HG02642 (cell line): ENCODE results near the gene SYCE3.

ENCODE experiments used
- ATAC-seq: cut with Tn5 transposase; IDR thresholded peaks from one replicate; pipeline ENCODE4 v1.9.1; 2021; ENCODE audit warnings: mild to moderate bottlenecking; ENCODE audit not compliant: unreplicated experiment, poor library complexity

The SYCE3 gene

DNA sequence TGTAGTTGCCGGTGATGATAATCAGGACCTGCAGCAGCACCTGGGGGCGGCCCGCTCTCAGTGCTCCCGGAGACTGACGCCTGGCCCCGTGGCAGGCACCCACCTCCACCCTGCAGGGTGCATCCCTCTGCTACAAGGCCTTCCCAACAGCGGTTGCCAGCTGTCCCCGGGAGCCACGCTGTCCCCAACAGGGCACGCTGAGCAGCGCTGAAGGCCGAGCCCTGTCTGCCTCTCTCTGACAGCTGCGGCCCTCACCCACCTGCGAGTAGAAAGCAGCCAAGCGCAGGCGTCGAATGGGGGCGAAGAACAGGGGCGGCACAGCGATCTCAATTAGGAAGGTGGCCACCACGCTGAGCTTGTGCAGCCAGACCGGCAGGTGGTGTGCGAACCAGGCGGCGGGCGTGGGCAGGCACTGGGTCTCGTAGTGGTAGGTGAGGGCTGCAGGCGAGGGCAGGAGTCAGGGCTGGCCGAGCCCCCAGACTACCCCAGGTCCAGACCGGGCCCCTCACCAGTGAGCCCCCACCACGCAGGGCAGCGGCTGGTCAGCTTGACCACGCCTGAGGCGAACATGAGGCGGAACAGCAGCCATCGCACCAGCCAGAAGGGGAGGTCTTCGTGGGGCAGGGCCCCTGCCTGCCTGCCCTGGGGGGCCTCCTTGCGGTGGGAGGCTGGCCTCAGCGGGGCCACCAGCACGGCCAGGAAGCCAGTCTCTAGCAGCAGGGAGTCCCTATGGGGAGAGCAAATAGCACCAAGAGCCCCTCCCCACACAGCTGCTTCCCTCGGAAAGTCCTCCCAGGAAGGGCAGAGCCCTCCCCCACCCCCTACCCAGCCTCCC lies 56.7 kb downstream of the SYCE3 start:
- ATAC-seq = no peak

DNA sequence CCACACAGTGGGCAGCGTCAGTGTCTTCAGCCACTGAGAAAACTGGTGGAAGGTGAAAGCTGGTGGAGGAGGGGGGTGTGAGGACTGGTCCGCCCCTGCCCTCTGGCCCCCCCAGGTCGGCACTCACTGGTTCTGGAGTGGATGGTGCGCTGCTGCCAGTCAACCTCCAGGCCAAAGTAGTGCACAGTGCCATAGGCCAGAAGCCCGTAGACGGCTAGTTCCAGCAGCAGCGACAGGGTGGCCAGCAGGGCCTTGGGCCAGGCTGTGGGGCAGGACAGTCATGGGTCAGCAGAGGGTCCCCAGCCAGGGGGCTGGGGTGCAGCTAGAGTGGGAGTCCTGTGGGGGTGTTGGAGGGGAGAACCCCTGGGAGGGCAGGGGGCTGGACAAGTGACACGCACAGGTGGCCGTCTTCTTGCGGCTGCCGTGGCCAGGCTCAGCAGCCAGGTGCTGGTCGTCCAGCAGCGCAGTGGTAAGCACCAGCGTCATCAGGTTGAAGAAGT lies 57.4 kb downstream of the SYCE3 start:
- ATAC-seq = no peak

GRCh38 chr22:50504369-50505211 lies 58.1 kb downstream of the SYCE3 start:
- ATAC-seq = no peak

DNA sequence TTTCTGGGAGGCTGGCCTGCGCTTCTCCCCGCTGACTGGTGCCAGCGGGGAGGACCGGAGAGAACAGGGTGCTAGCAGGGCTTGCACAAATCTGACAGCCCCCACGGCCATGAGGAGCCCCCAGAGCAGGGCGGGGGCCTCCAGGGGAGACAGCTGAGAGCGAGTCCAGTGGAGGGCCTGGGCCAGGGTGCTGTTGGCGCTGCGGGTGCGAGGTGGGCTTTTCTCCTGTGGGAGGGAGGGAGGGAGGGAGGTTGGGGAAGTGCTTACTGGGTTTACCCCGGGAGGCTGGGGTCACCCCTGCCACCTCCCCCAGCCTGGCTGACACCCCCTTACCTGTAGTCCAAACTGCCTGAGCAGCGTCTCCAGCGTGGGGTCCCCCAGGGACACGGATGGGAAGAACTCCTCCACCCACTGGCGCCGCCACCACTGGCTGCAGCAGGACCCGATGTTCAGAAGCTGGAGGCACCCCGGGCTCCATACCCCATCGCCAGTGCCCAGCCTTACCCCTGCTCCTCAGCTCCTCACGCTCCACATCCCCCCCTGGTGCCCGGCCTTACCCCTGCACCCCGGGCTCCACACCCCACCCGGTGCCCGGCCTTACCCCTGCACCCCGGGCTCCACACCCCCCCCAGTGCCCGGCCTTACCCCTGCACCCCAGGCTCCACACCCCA lies 59.1 kb downstream of the SYCE3 start:
- ATAC-seq = no peak

DNA sequence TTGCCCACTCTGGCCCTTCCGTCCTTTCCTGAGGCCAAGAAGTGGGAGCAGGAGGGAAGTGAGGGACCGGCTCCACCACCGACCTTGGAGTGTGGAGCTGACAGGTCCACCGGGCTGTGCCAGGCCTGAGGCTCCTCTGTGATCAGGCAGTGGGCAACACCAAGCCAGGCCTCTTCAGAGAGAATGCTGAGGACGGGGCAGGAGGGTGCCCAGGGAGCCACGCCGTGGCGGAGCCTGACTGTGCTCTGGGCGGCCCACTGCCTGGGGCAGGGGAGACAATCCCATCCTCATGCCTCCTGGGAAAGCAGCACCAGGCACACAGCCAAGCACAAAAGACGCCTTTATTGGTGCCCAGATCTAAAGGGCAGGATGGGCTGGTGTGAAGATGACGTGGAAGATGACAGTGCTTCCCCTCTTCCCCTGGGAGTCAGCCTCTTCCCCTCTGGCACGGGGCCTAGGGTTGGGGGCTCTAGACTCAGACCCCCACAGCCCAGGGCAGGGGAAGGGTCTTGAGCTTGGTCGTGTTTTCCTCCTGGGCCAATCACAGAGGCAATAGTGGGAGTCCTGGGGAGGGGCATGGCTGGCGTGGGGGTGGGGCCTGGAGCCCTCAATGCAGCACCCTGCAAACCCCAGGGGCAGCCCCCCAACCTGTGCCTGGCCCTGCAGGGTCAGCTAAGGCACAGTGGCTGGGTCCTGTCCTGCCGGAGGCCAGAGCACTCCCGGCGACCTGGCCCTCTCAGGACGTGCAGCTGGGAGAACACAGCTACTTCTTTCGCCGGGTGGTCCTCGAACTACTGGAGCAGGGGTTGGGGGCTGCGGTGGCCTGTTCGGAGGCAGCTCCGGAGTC lies 59.9 kb downstream of the SYCE3 start:
- ATAC-seq = no peak

GRCh38 chr22:50502096-50502495 lies 60.6 kb downstream of the SYCE3 start:
- no peak for ATAC-seq
